Prostate gland (tissue), 2 donors: ENCODE results near the gene STARD3NL.
"Not testable (repeated sequence)": the region's sequence is repeated elsewhere in the genome, so short reads cannot be mapped to it uniquely, and the experiment has no call there.

Source experiments
- CTCF ChIP-seq, 4 experiments: fragments of 200-600 bp in 2 of 4; fragments of 450-650 bp in 2 of 4; sonication (generic) in 2 of 4; IDR thresholded peaks; 1 replicate in 3 of 4; 2 replicates in 1 of 4; pipeline ENCODE4 v1.5.1; 2016 to 2019; ENCODE audit warnings: antibody characterized with exemption in 4 of 4, mild to moderate bottlenecking in 2 of 4, moderate library complexity in 2 of 4
- POLR2AphosphoS5 ChIP-seq: sonication (generic); formaldehyde crosslinking; IDR thresholded peaks from one replicate; pipeline ENCODE4 v1.6.1; 2017; ENCODE audit warnings: antibody characterized with exemption

- TF ChIP-seq CTCF (IDR thresholded peaks at IDR 0.05); POLR2AphosphoS5: not testable (repeated sequence)
Measured at GRCh38 chr7:38265958-38266357, 87.9 kb downstream of the STARD3NL start.
